ENCODE measurements around the gene NID1.

- TF ChIP-seq, protein P1, sequence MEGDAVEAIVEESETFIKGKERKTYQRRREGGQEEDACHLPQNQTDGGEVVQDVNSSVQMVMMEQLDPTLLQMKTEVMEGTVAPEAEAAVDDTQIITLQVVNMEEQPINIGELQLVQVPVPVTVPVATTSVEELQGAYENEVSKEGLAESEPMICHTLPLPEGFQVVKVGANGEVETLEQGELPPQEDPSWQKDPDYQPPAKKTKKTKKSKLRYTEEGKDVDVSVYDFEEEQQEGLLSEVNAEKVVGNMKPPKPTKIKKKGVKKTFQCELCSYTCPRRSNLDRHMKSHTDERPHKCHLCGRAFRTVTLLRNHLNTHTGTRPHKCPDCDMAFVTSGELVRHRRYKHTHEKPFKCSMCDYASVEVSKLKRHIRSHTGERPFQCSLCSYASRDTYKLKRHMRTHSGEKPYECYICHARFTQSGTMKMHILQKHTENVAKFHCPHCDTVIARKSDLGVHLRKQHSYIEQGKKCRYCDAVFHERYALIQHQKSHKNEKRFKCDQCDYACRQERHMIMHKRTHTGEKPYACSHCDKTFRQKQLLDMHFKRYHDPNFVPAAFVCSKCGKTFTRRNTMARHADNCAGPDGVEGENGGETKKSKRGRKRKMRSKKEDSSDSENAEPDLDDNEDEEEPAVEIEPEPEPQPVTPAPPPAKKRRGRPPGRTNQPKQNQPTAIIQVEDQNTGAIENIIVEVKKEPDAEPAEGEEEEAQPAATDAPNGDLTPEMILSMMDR (conservative IDR thresholded peaks at IDR 0.05; ENCODE audit: low read depth, low read length), result no peak
- TF ChIP-seq MAZ (IDR thresholded peaks at IDR 0.05; ENCODE audit: borderline replicate concordance, low read depth, low read length) (no peak), POLR2A (IDR thresholded peaks at IDR 0.05; ENCODE audit: low read depth, low read length) (no peak), ELK1 (IDR thresholded peaks at IDR 0.05; ENCODE audit: borderline replicate concordance, low read depth, low read length) (no peak), FOS (IDR thresholded peaks at IDR 0.05; ENCODE audit: low read depth, low read length) (no peak), SMC3 (IDR thresholded peaks at IDR 0.05; ENCODE audit: low read depth, low read length) (no peak), CHD1 (IDR thresholded peaks at IDR 0.05; ENCODE audit: low read depth, low read length) (no peak), CEBPB (IDR thresholded peaks at IDR 0.05; ENCODE audit: low read depth, low read length) (no peak), RFX5 (IDR thresholded peaks at IDR 0.05; ENCODE audit: low read depth, low read length) (no peak)
Measured at GRCh38 chr1:235971020-235971419, 93.9 kb downstream of the NID1 start.
